NCI-H82 (cell line): Measurements from ENCODE around the gene SLC25A17.
"Not testable (repeated sequence)": the region's sequence is repeated elsewhere in the genome, so short reads cannot be mapped to it uniquely, and the experiment has no call there.

Experiments
- DNase-seq: peaks from one replicate; lab custom pipeline; 2025; lab: John Stamatoyannopoulos, UW

The SLC25A17 gene

GRCh38 chr22:40819599-40820140, 524 bp upstream of the SLC25A17 start:
- peak; percentile 78 for DNase-seq

GRCh38 chr22:40818192-40818746, 877 bp downstream of the SLC25A17 start:
- DNase-seq = no peak

- DNase-seq = no peak
These were observed 1.4 kb downstream of the SLC25A17 start for GRCh38 chr22:40817737-40818136.

GRCh38 chr22:40813912-40814315, 5.2 kb downstream of the SLC25A17 start:
- no peak for DNase-seq

- DNase-seq = no peak
These were observed 10.9 kb downstream of the SLC25A17 start for GRCh38 chr22:40808018-40808841.

- no peak for DNase-seq
These were observed 12.4 kb downstream of the SLC25A17 start for GRCh38 chr22:40806711-40807110.

- no peak for DNase-seq
These were observed 13.4 kb downstream of the SLC25A17 start for GRCh38 chr22:40805699-40806203.

GRCh38 chr22:40805239-40805638, 13.9 kb downstream of the SLC25A17 start:
- peak; percentile 7 for DNase-seq

- no peak for DNase-seq
These were observed 15.8 kb downstream of the SLC25A17 start for GRCh38 chr22:40803321-40803720.

GRCh38 chr22:40799008-40799407, 20.1 kb downstream of the SLC25A17 start:
- no peak for DNase-seq

- no peak for DNase-seq
These were observed 21.7 kb downstream of the SLC25A17 start for GRCh38 chr22:40797427-40797826.

- no peak for DNase-seq
These were observed 26.7 kb downstream of the SLC25A17 start for GRCh38 chr22:40792451-40792850.

GRCh38 chr22:40791241-40791640, 27.9 kb downstream of the SLC25A17 start:
- DNase-seq = no peak

GRCh38 chr22:40789131-40789530, 30.0 kb downstream of the SLC25A17 start:
- DNase-seq = no peak

GRCh38 chr22:40782521-40782920, 36.6 kb downstream of the SLC25A17 start:
- DNase-seq = no peak

GRCh38 chr22:40781749-40782148, 37.4 kb downstream of the SLC25A17 start:
- DNase-seq = not testable (repeated sequence)

- no peak for DNase-seq
These were observed 49.4 kb downstream of the SLC25A17 start for GRCh38 chr22:40769761-40770160.

- DNase-seq = no peak
These were observed 50.9 kb downstream of the SLC25A17 start for GRCh38 chr22:40768206-40768605.

- no peak for DNase-seq
These were observed 52.2 kb downstream of the SLC25A17 start for GRCh38 chr22:40766956-40767355.

- no peak for DNase-seq
These were observed 54.2 kb downstream of the SLC25A17 start for GRCh38 chr22:40764763-40765441.

- no peak for DNase-seq
These were observed 59.8 kb downstream of the SLC25A17 start for GRCh38 chr22:40759294-40759840.

GRCh38 chr22:40758851-40759250, 60.3 kb downstream of the SLC25A17 start:
- not testable (repeated sequence) for DNase-seq
